Panc1 (cell line): ENCODE results near the gene GADL1.

ENCODE experiments used
- CTCF ChIP-seq: fragments of 450-650 bp; IDR thresholded peaks from 2 replicates; pipeline ENCODE4 v1.5.1; 2017; ENCODE audit warnings: mild to moderate bottlenecking
- REST ChIP-seq, 2 experiments: IDR thresholded peaks; 2 replicates each; pipeline ENCODE4 v1.6.1; 2011 to 2012; ENCODE audit warnings: low read depth in 2 of 2, control low read depth in 1 of 2, low read length in 1 of 2, mild to moderate bottlenecking in 1 of 2, moderate library complexity in 1 of 2; ENCODE audit not compliant: insufficient read depth in 1 of 2

GRCh38 chr3:30778933-30779332 lies 115.5 kb downstream of the GADL1 start:
- TF ChIP-seq CTCF (no peak), REST (IDR thresholded peaks at IDR 0.05; ENCODE audit: insufficient read depth in 1 of 2, low read depth in 2 of 2, low read length in 1 of 2) (no peak)
